ENCODE measurements around the gene CHMP2A. TPM values are rescaled to one million over a fixed set of nuclear protein-coding genes. Genes with fewer than 3 reads are reported as not detected.

The CHMP2A gene
- total and polyA plus RNA-seq, 2 of the 13 experiments (the other 11 are each of a cell fraction or from before 2014, with no cell fraction given): 49.7 to 55.0 TPM

GRCh38 chr19:58513694-58514563, 41.0 kb downstream of the CHMP2A start (continued):
- TF ChIP-seq ZHX1 (CRISPR knock-in tag; IDR thresholded peaks at IDR 0.05; ENCODE audit: low read depth) (peak; percentile 80), ZNF343 (CRISPR knock-in tag; IDR thresholded peaks at IDR 0.05) (peak; percentile 80; the same call in 1 of the 2 replicates), TAF15 (IDR thresholded peaks at IDR 0.05; ENCODE audit: low read depth, low read length, poor library complexity, severe bottlenecking) (no peak), ZNF670 (CRISPR knock-in tag; IDR thresholded peaks at IDR 0.05; ENCODE audit: borderline replicate concordance) (0 out of 2 replicates have a peak, but pooled peaks have one; percentile 14), ATF1 (CRISPR knock-in tag; IDR thresholded peaks at IDR 0.05) (no peak), HHEX (CRISPR knock-in tag; IDR thresholded peaks at IDR 0.05) (no peak), GTF3A (CRISPR knock-in tag; conservative IDR thresholded peaks at IDR 0.05) (0 out of 2 replicates have a peak, but pooled peaks have one; percentile 32), ZBTB44 (CRISPR knock-in tag; IDR thresholded peaks at IDR 0.05) (no peak), SRSF1 (optimal IDR thresholded peaks at IDR 0.05; ENCODE audit: low read depth, low read length) (peak; percentile 37), SUZ12 (IDR thresholded peaks at IDR 0.05; ENCODE audit: low read depth, low read length) (no peak), ELF4 (CRISPR knock-in tag; IDR thresholded peaks at IDR 0.05; ENCODE audit: borderline replicate concordance) (no peak), ZNF784 (CRISPR knock-in tag; IDR thresholded peaks at IDR 0.05; ENCODE audit: borderline replicate concordance) (peak; percentile 88), PHF8 (CRISPR knock-in tag; IDR thresholded peaks at IDR 0.05) (peak; percentile 55), RBM22 (optimal IDR thresholded peaks at IDR 0.05; ENCODE audit: low read length) (no peak), GABPB1 (CRISPR knock-in tag; IDR thresholded peaks at IDR 0.05) (peak; percentile 84), ZNF772 (CRISPR knock-in tag; IDR thresholded peaks at IDR 0.05) (peak; percentile 48; the same call in 1 of the 2 replicates), FOXK2 (IDR thresholded peaks at IDR 0.05) (no peak), ZSCAN21 (CRISPR knock-in tag; IDR thresholded peaks at IDR 0.05; ENCODE audit: borderline replicate concordance) (peak; percentile 95), LCORL (IDR thresholded peaks at IDR 0.05) (no peak), LCORL (CRISPR knock-in tag; IDR thresholded peaks at IDR 0.05) (no peak; the same call in 1 of the 2 replicates), NFRKB (IDR thresholded peaks at IDR 0.05) (no peak), ATAD3A (CRISPR knock-in tag; IDR thresholded peaks at IDR 0.05) (no peak), ZNF180 (CRISPR knock-in tag; IDR thresholded peaks at IDR 0.05; ENCODE audit: borderline replicate concordance, low read depth) (0 out of 2 replicates have a peak, but pooled peaks have one; percentile 47), EED (CRISPR knock-in tag; IDR thresholded peaks at IDR 0.05) (no peak; the same call in 1 of the 2 replicates), ZMYM4 (CRISPR knock-in tag; IDR thresholded peaks at IDR 0.05) (peak; percentile 70; the same call in 1 of the 2 replicates), ZNF766 (CRISPR knock-in tag; IDR thresholded peaks at IDR 0.05; ENCODE audit: borderline replicate concordance) (peak; percentile 64; the same call in 1 of the 2 replicates), CBFB (CRISPR knock-in tag; IDR thresholded peaks at IDR 0.05) (peak; percentile 71)
